Panc1 (cell line): ENCODE data around the gene NCOA5. TPM values are rescaled to one million over a fixed set of nuclear protein-coding genes. Genes with fewer than 3 reads are reported as not detected.
"Not testable (repeated sequence)": the region's sequence is repeated elsewhere in the genome, so short reads cannot be mapped to it uniquely, and the experiment has no call there.

Source experiments
- ATAC-seq: fragments of 200-7000 bp; cut with Tn5 transposase; 2 replicates; pipeline ENCODE4 v1.9.1; 2020; ENCODE audit warnings: mild to moderate bottlenecking, moderate library complexity
- BruUV-seq: library from RNA; stranded (reverse); fragments of 400-500 nt; replicated peaks from 2 replicates; lab custom pipeline; 2021; lab: Mats Ljungman, UMichigan
- CTCF ChIA-PET: fragments of 300-600 bp; sonication (Branson Sonifier 250); formaldehyde crosslinking; loops from one replicate; lab custom pipeline; 2022; ENCODE audit warnings: antibody characterized with exemption; lab: Charles Lee
- POLR2A ChIA-PET: fragments of 300-600 bp; sonication (Branson Sonifier 250); formaldehyde crosslinking; loops from one replicate; lab custom pipeline; 2022; ENCODE audit warnings: antibody characterized with exemption; lab: Charles Lee
- DNase-seq: peaks from one replicate; pipeline ENCODE4 v3.0.0-alpha.2; 2010; ENCODE audit warnings: low read depth, low spot score
- H3K27ac ChIP-seq: 2 replicates; pipeline ENCODE4 v1.5.1; 2011; ENCODE audit warnings: mild to moderate bottlenecking, low read length, inconsistent platforms
- H3K27me3 ChIP-seq: fragments of 200-500 bp; sonication (Bioruptor generic); 2 replicates; pipeline ENCODE4 v1.6.0; 2014; ENCODE audit warnings: low read length, inconsistent platforms; ENCODE audit not compliant: control insufficient read depth, insufficient read depth
- H3K36me3 ChIP-seq: fragments of 200-500 bp; sonication (Bioruptor generic); 2 replicates; pipeline ENCODE4 v1.5.1; 2014; ENCODE audit warnings: inconsistent platforms, mild to moderate bottlenecking, low read length, moderate library complexity; ENCODE audit not compliant: control insufficient read depth, insufficient read depth
- H3K4me1 ChIP-seq: 2 replicates; pipeline ENCODE4 v1.5.1; 2011; ENCODE audit warnings: inconsistent platforms, mild to moderate bottlenecking, low read length, moderate library complexity; ENCODE audit not compliant: control insufficient read depth, insufficient read depth
- H3K4me3 ChIP-seq, 2 experiments: 2 replicates each; pipeline ENCODE4 v1.5.1; 2011 to 2012; ENCODE audit warnings: low read depth in 2 of 2, low read length in 2 of 2, mild to moderate bottlenecking in 2 of 2, inconsistent platforms in 1 of 2, moderate library complexity in 1 of 2
- H3K9me3 ChIP-seq: fragments of 200-500 bp; sonication (Bioruptor generic); 2 replicates; pipeline ENCODE4 v1.5.1; 2014; ENCODE audit warnings: low read depth, mild to moderate bottlenecking, inconsistent platforms, low read length, moderate library complexity; ENCODE audit not compliant: control insufficient read depth, insufficient read depth
- POLR2AphosphoS5 ChIP-seq: IDR thresholded peaks from 2 replicates; pipeline ENCODE4 v1.6.1; 2012; ENCODE audit warnings: mild to moderate bottlenecking, low read depth, low read length, moderate library complexity
- SIN3A ChIP-seq: IDR thresholded peaks from 2 replicates; pipeline ENCODE4 v1.6.1; 2012; ENCODE audit warnings: low read depth, mild to moderate bottlenecking, low read length, moderate library complexity, borderline replicate concordance; ENCODE audit not compliant: insufficient read depth
- TCF7L2 ChIP-seq: IDR thresholded peaks from 2 replicates; pipeline ENCODE4 v1.6.1; 2011; ENCODE audit warnings: mild to moderate bottlenecking, low read depth, low read length, inconsistent platforms
- in situ Hi-C: cut with HindIII; loops from 2 replicates; pipeline ENCODE4 v1.10.0; 2016; ENCODE audit warnings: low sequenced_read_pairs, low pct_unique_long_range_greater_than_20kb
- intact Hi-C: fragments of 100-400 bp; cut with micrococcal nuclease; formaldehyde crosslinking; loops from one replicate; pipeline ENCODE4 v1.10.0; 2022; ENCODE audit not compliant: unreplicated experiment
- total RNA-seq: library from RNA; stranded (reverse); gene quantifications from one replicate; pipeline ENCODE4 v1.2.1, GENCODE V29; 2021; ENCODE audit not compliant: unreplicated experiment
- TF ChIP-seq, protein P1 (sequence below), 2 experiments: IDR thresholded peaks; 2 replicates each; pipeline ENCODE4 v1.6.1; 2011 to 2012; ENCODE audit warnings: low read depth in 2 of 2, control low read depth in 1 of 2, low read length in 1 of 2, mild to moderate bottlenecking in 1 of 2, moderate library complexity in 1 of 2; ENCODE audit not compliant: insufficient read depth in 1 of 2
- TF ChIP-seq, protein P2 (sequence below): fragments of 450-650 bp; IDR thresholded peaks from 2 replicates; pipeline ENCODE4 v1.5.1; 2017; ENCODE audit warnings: mild to moderate bottlenecking

The NCOA5 gene
- total RNA-seq, 1 experiment from 2014 or later = 30.6 TPM

DNA sequence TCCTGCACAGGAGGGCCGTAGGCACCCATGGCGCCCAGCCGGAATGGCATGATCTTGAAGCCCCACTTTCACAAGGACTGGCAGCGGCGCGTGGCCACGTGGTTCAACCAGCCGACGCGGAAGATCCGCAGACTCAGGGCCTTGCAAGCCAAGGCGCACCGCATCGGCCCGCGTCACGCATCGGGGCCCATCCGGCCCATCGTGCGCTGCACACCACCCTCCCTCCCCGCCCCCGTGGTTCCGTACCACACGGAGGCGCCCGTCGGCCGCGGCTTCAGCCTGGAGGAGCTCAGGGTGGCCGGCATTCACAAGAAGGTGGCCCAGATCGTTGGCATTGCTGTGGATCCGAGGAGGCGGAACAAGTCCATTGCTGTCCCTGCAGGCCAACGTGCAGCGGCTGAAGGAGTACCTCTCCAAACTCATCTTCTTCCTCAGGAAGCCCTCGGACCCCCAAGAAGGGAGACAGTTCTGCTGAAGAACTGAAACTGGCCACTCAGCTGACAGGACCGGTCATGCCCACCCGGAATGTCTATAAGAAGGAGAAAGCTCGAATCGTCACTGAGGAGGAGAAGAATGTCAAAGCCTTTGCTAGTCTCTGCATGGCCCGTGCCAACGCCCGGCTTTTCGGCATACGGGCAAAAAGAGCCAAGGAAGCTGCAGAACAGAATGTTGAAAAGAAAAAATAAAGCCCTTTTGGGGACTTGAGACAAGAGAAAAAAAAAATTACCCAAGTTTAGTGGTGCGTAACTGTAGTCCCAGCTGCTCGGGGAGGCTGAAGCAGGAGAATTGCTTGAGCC lies 9.9 kb upstream of the NCOA5 start:
- no peak for ATAC-seq
- no peak overlapping the region for H3K4me3 ChIP-seq
- POLR2A ChIA-PET = no interaction called here
- TF ChIP-seq POLR2AphosphoS5 (no peak), TCF7L2 (no peak), SIN3A (no peak)
- TF ChIP-seq, protein P1, sequence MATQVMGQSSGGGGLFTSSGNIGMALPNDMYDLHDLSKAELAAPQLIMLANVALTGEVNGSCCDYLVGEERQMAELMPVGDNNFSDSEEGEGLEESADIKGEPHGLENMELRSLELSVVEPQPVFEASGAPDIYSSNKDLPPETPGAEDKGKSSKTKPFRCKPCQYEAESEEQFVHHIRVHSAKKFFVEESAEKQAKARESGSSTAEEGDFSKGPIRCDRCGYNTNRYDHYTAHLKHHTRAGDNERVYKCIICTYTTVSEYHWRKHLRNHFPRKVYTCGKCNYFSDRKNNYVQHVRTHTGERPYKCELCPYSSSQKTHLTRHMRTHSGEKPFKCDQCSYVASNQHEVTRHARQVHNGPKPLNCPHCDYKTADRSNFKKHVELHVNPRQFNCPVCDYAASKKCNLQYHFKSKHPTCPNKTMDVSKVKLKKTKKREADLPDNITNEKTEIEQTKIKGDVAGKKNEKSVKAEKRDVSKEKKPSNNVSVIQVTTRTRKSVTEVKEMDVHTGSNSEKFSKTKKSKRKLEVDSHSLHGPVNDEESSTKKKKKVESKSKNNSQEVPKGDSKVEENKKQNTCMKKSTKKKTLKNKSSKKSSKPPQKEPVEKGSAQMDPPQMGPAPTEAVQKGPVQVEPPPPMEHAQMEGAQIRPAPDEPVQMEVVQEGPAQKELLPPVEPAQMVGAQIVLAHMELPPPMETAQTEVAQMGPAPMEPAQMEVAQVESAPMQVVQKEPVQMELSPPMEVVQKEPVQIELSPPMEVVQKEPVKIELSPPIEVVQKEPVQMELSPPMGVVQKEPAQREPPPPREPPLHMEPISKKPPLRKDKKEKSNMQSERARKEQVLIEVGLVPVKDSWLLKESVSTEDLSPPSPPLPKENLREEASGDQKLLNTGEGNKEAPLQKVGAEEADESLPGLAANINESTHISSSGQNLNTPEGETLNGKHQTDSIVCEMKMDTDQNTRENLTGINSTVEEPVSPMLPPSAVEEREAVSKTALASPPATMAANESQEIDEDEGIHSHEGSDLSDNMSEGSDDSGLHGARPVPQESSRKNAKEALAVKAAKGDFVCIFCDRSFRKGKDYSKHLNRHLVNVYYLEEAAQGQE (IDR thresholded peaks at IDR 0.05; ENCODE audit: insufficient read depth in 1 of 2, low read depth in 2 of 2, low read length in 1 of 2) = no peak
- TF ChIP-seq, protein P2, sequence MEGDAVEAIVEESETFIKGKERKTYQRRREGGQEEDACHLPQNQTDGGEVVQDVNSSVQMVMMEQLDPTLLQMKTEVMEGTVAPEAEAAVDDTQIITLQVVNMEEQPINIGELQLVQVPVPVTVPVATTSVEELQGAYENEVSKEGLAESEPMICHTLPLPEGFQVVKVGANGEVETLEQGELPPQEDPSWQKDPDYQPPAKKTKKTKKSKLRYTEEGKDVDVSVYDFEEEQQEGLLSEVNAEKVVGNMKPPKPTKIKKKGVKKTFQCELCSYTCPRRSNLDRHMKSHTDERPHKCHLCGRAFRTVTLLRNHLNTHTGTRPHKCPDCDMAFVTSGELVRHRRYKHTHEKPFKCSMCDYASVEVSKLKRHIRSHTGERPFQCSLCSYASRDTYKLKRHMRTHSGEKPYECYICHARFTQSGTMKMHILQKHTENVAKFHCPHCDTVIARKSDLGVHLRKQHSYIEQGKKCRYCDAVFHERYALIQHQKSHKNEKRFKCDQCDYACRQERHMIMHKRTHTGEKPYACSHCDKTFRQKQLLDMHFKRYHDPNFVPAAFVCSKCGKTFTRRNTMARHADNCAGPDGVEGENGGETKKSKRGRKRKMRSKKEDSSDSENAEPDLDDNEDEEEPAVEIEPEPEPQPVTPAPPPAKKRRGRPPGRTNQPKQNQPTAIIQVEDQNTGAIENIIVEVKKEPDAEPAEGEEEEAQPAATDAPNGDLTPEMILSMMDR = no peak
- H3K4me1 ChIP-seq = no peaks in the 10 kb centered on the region
- no peak overlapping the region for H3K27ac ChIP-seq
- DNase-seq = no peak
- H3K9me3 ChIP-seq = no peaks in the 10 kb centered on the region
- no peaks in the 10 kb centered on the region for H3K36me3 ChIP-seq
- no TSS peak for BruUV-seq
- in situ Hi-C loops = no loop called here
- intact Hi-C loops = no loop called here
- CTCF ChIA-PET = no interaction called here
- H3K27me3 ChIP-seq = peaks cover 3% of the 10 kb centered on the region; the same call in 1 of the 2 replicates

DNA sequence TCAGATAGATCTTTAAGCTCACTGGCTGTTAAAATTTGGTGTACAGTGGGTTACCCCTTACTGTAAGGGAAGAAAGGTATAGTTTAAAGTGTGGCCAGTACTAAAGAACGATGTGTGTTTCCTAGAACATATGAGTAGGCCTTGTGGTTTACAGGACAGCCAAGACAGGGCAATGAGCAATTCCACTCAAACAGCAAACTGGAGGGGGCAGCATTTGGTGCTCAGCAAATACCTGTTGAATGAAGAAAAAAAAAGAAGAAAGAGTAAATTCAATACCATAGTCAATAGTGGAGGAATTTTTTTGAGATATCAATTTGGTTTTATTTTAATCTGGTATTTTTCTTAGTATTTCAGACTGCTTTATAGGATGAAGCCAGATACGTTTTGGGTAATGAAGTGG lies 3.8 kb upstream of the NCOA5 start:
- ATAC-seq (no peak), DNase-seq (no peak)
- no peak for TF ChIP-seq POLR2AphosphoS5
- TF ChIP-seq, protein P1 (IDR thresholded peaks at IDR 0.05; ENCODE audit: insufficient read depth in 1 of 2, low read depth in 2 of 2, low read length in 1 of 2) = no peak
- TF ChIP-seq SIN3A = no peak
- TF ChIP-seq TCF7L2 = no peak
- TF ChIP-seq, protein P2 = no peak
- BruUV-seq = no TSS peak
- in situ Hi-C loops = no loop called here
- peaks cover 4% of the 10 kb centered on the region; the same call in 1 of the 2 replicates for H3K4me1 ChIP-seq
- intact Hi-C loops = no loop called here
- no peak overlapping the region for H3K4me3 ChIP-seq
- peaks cover 4% of the 10 kb centered on the region; the same call in 1 of the 2 replicates for H3K36me3 ChIP-seq
- H3K9me3 ChIP-seq = no peaks in the 10 kb centered on the region
- ChIA-PET POLR2A (no interaction called here), CTCF (no interaction called here)
- no peak overlapping the region for H3K27ac ChIP-seq
- no peaks in the 10 kb centered on the region; the same call in 1 of the 2 replicates for H3K27me3 ChIP-seq

DNA sequence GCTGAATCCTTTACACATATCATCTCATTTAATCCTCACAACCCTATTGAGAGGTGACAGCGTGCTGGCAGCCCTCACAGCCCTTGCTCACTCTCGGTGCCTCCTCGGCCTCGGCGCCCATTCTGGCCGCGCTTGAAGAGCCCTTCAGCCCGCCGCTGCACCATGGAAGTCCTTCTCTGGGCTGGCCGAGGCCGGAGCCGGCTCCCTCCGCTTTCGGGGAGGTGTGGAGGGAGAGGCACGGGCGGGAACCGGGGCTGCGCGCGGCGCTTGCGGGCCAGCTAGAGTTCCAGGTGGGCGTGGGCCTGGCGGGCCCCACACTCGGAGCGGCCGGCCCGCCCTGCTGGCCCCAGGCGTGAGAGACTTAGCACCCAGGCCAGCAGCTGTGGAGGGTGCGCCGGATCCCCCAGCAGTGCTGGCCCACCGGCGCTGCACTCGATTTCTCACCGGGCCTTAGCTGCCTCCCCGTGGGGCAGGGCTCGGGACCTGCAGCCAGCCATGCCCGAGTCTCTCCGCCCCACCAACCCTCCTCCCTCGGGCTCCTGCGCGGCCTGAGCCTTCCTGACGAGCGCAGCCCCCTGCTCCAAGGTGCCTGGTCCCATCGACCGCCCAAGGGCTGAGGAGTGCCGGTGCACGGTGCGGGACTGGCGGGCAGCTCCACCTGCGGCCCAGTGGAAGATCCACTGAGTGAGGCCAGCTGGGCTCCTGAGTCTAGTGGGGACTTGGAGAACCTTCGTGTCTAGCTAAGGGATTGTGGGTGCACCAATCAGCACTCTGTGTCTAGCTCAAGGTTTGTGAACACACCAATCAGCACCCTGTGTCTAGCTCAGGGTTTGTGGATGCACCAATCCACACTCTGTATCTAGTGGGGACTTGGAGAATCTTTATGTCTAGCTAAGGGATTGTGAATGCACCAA lies 2.1 kb upstream of the NCOA5 start:
- DNase-seq, H3K27ac ChIP-seq, ATAC-seq, H3K27me3 ChIP-seq, H3K36me3 ChIP-seq, H3K9me3 ChIP-seq, intact Hi-C loops, H3K4me3 ChIP-seq, in situ Hi-C loops, CTCF ChIA-PET, BruUV-seq: not testable (repeated sequence)
- peaks cover 21% of the 10 kb centered on the region for H3K4me1 ChIP-seq
- POLR2A ChIA-PET = interaction anchor here (0.6 kb wide), 1 partner anchor 93 kb away, joined by 3 read pairs; no protein-coding TSS in a partner anchor
